ENCODE measurements around the gene IQCE.

Gene IQCE

GRCh38 chr7:2558629-2559282 is at the start of gene IQCE:
IQCE (plus strand) TSS chr7:2558979; CDS start chr7:2559182, 203 bp downstream.
- DNase-seq (ENCODE audit: low spot score) = peak; percentile 91

GRCh38 chr7:2509298-2509906 is 49.4 kb upstream of the IQCE start:
- no peak for DNase-seq (ENCODE audit: low spot score)

GRCh38 chr7:2510130-2510776 is 48.5 kb upstream of the IQCE start:
- DNase-seq (ENCODE audit: low spot score) = no peak

GRCh38 chr7:2510909-2511768 is 47.6 kb upstream of the IQCE start:
- no peak for DNase-seq (ENCODE audit: low spot score)

DNA sequence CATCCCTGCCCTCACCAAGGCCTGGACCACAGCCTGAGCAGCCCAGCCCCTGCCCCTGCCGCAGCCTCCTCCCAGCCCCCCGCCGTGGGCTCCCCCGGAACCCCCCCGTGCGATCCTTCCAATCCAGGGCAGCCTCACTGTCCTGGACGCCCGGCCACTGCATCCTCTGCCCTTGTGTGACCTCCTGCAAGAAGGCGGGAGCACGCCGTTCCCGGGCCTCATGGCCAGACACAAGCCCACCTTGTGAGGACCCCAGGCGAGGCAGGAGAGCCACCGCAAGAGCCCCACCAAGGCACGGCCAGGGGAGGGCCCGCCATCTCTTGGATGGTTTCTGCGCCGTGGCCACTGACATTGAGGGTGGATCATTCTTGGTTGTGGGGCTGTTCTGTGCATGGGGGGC is 47.0 kb upstream of the IQCE start:
- no peak for DNase-seq (ENCODE audit: low spot score)

- DNase-seq (ENCODE audit: low spot score) = no peak
These were observed 46.6 kb upstream of the IQCE start for GRCh38 chr7:2512179-2512661.

GRCh38 chr7:2512713-2513112 is 46.1 kb upstream of the IQCE start:
- DNase-seq (ENCODE audit: low spot score) = no peak

DNA sequence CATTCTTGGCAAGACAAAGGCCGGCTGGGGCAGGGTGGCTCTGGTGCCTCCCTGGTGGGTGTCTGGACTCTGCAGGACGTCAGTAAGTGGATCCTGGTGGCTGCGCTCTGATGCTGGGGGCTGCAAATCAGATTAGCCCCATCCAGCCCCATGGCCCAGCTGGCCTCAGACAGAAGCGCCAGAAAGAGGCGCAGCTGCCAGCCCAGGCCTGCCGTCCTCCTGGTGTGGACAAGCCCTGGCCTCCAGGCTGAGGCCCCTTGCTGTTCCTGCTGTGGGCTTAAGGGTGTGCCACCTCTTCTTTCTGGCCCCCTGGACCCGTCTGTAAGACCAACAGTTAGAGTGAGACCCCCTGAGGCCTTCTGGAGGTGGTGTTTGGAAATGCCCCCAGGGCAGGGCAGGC is 45.1 kb upstream of the IQCE start:
- DNase-seq (ENCODE audit: low spot score) = no peak

DNA sequence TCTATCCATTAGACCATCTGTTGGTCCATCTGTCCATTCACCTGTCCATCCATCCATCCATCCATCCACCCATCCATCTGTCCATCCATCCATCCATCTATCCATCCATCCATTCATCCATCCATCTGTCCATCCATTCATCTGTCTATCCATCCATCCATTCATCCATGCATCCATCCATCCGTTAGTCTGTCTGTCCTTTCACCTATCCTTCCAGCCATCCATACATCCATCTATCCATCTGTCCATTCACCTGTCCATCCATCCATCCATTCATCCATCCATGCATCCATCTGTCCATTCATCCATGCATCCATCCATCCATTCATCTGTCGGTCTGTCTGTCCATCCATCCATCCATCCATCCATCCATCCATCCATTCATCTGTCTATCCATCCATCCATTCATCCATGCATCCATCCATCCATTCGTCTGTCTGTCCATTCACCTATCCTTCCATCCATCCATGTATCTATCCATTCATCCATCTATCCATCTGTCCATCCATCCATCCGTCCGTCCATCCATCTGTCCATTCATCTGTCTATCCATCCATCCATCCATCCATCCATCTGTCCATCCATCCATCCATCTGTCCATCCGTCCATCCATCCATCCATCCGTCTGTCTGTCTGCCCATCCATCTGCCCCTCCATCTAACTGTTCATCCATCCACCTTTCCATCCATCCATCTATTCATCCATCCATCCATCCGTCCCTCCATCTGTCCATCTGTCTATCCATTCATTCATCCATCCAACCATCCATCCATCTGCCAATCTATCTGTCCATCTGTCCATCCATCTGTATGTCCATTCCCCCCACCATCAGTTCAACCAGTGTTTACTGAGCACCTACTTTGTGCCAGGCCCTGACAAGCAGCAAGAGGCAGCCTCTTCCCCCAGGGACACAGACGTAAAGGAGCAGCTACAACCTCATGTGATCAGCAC is 44.0 kb upstream of the IQCE start:
- DNase-seq (ENCODE audit: low spot score) = no peak

DNA sequence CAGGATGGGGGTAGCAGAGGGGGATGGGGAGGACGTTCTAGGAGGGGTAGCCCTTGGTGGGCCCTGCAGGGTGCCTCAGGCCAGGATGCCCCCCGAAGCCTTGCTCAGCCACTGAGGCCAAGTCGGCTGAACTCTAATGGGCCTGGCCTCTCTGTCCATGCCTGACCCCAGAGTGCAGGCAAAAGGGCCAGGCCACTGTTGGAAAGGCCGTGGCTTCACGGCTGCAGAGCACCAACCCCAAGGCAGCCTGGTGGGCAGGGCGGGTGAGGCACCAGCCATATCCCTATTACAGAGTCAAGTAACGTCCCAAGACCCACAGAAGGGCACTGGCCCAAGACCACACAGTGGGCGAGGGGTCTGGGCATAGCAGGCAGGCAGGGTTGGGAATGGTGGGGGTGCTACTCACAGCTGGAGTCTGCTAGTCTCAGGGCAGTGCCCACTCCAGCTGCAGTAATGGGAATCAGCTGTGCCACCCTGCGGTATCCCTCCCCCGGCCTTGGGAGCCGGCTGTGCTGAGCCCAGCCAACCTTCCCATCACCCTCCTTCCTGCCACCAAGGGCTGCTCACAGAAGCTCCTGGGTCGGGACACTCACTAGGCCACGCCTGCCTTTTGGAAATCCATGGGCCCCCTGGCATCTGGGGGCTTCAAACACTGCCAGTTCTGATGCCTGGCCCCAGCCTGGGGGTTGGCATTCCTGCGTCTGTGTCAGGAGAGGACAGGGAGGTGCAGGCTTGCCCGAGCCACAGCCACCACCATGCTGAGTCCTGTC is 43.2 kb upstream of the IQCE start:
- DNase-seq (ENCODE audit: low spot score) = no peak

DNA sequence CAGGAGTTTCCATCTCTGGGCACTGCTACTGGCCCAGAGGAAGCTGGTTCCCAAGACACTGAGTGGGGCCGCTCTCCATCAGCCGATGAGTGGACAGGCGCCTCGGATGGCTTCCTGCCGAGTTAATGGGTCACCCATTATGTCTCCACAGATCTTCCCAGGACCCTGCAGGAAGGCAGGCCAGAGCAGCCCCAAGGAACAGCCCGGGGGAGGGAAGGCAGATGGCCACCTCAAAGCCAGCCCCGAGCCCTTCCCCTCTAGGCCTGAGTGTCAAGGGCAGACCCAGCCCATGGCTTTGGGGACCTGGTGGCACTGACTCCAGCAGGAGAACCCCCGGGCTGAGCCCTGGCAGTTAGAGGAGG is 42.6 kb upstream of the IQCE start:
- no peak for DNase-seq (ENCODE audit: low spot score)

- DNase-seq (ENCODE audit: low spot score) = no peak
These were observed 41.8 kb upstream of the IQCE start for GRCh38 chr7:2517026-2517425.

- DNase-seq (ENCODE audit: low spot score) = no peak
These were observed 40.9 kb upstream of the IQCE start for GRCh38 chr7:2517678-2518507.

- no peak for DNase-seq (ENCODE audit: low spot score)
These were observed 40.1 kb upstream of the IQCE start for GRCh38 chr7:2518737-2519118.

DNA sequence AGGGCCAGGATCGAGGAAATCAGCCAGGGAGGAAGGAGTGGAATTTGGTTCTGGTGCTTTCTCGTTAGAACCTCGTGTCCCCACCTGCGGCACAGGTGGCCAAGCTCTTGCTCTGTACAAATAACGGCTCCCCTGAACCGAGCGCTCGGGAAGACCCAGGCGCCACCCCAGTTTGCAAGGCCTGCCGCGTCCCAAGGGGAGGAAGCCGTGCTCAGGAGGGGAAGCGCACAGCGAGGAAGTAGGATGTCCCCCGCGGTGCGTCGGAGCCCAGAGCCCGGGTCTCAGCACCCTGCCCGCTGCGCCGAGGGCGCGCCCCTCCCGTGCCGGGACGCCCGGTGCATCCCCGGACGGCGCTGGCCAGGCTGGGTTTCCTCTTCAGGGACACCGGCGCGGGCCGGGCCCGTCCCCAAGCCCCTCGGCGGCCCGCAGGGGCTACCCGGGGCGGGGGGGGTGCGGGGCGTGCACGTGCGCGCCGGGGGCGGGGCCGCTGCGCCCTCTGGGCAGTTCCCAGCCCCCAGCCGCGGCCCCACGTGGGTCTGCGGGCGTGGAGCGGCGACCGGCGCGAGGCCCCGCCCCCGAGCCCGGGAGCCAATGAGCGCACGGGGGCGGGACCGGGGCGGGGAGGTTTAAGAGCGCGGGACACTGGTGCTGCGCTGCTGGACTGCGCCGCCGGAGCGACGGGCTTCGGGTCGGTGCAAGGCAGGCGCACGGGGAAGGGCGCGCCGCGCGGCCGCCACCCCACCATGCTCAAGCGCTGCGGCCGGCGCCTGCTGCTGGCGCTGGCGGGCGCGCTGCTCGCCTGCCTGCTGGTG is 39.5 kb upstream of the IQCE start, which contains the start of gene LFNG:
LFNG (plus strand) TSS at position 656 of the 812 bp plus-strand sequence; CDS start at position 744, 88 bp downstream.
- peak; percentile 92 for DNase-seq (ENCODE audit: low spot score)

- no peak for DNase-seq (ENCODE audit: low spot score)
These were observed 38.5 kb upstream of the IQCE start for GRCh38 chr7:2520131-2520760.

- no peak for DNase-seq (ENCODE audit: low spot score)
These were observed 38.0 kb upstream of the IQCE start for GRCh38 chr7:2520761-2521290.

- no peak for DNase-seq (ENCODE audit: low spot score)
These were observed 37.4 kb upstream of the IQCE start for GRCh38 chr7:2521341-2521745.

All from COLO829 (cell line).